Endothelial cell of hepatic sinusoid (primary cell): Measurements from ENCODE around the gene GORASP1.

Source experiments
- in situ Hi-C: cut with HindIII; loops from 2 replicates; pipeline ENCODE4 v1.10.0; 2017; ENCODE audit warnings: low sequenced_read_pairs

GORASP1 gene

GRCh38 chr3:39103791-39104552, 3.5 kb downstream of the GORASP1 start:
- in situ Hi-C loops, result no loop called here

GRCh38 chr3:39103324-39103693, 4.1 kb downstream of the GORASP1 start:
- in situ Hi-C loops, result no loop called here

GRCh38 chr3:39102504-39103323, 4.7 kb downstream of the GORASP1 start:
- in situ Hi-C loops, result no loop called here

- in situ Hi-C loops, result no loop called here
Measured at GRCh38 chr3:39101022-39101689, 6.3 kb downstream of the GORASP1 start.

- in situ Hi-C loops, result no loop called here
Measured at GRCh38 chr3:39100500-39100886, 6.9 kb downstream of the GORASP1 start.

GRCh38 chr3:39099738-39100499, 7.5 kb downstream of the GORASP1 start:
- in situ Hi-C loops, result no loop called here

- in situ Hi-C loops, result no loop called here
Measured at GRCh38 chr3:39099242-39099641, 8.2 kb downstream of the GORASP1 start.

- in situ Hi-C loops, result no loop called here
Measured at GRCh38 chr3:39098473-39099000, 8.9 kb downstream of the GORASP1 start.

GRCh38 chr3:39097716-39098472, 9.5 kb downstream of the GORASP1 start:
- in situ Hi-C loops, result no loop called here

GRCh38 chr3:39096775-39097174, 10.7 kb downstream of the GORASP1 start:
- in situ Hi-C loops, result no loop called here

- in situ Hi-C loops, result no loop called here
Measured at GRCh38 chr3:39095778-39096177, 11.6 kb downstream of the GORASP1 start.

GRCh38 chr3:39094851-39095677, 12.4 kb downstream of the GORASP1 start:
- in situ Hi-C loops, result no loop called here

GRCh38 chr3:39090922-39091321, 16.5 kb downstream of the GORASP1 start:
- in situ Hi-C loops, result no loop called here

GRCh38 chr3:39088889-39089288, 18.5 kb downstream of the GORASP1 start:
- in situ Hi-C loops, result no loop called here

GRCh38 chr3:39088456-39088855, 19.0 kb downstream of the GORASP1 start:
- in situ Hi-C loops, result no loop called here

GRCh38 chr3:39086144-39086543, 21.3 kb downstream of the GORASP1 start:
- in situ Hi-C loops, result no loop called here

GRCh38 chr3:39082666-39083313, 24.6 kb downstream of the GORASP1 start:
- in situ Hi-C loops, result loop anchor here (5.0 kb wide), 1 partner anchor 110 kb away; the partner anchor contains the start of gene XIRP1

- in situ Hi-C loops, result loop anchor here (5.0 kb wide), 1 partner anchor 112 kb away; the partner anchor contains the start of gene XIRP1
Measured at GRCh38 chr3:39080026-39080425, 27.4 kb downstream of the GORASP1 start.
